GM18498 (cell line): ENCODE data around the gene CD101.

Experiments
- ATAC-seq: cut with Tn5 transposase; IDR thresholded peaks from one replicate; pipeline ENCODE4 v1.9.1; 2021; ENCODE audit warnings: mild to moderate bottlenecking, moderate library complexity; ENCODE audit not compliant: unreplicated experiment

CD101 gene

GRCh38 chr1:117049857-117050256 is 48.3 kb downstream of the CD101 start:
- no peak for ATAC-seq

GRCh38 chr1:117051224-117052064 is 49.9 kb downstream of the CD101 start:
- ATAC-seq: peak; percentile 90

GRCh38 chr1:117054068-117054467 is 52.5 kb downstream of the CD101 start:
- no peak for ATAC-seq

- no peak for ATAC-seq
These were observed 57.2 kb downstream of the CD101 start for GRCh38 chr1:117058810-117059209.

GRCh38 chr1:117059334-117059677 is 57.7 kb downstream of the CD101 start:
- ATAC-seq: peak; percentile 46

GRCh38 chr1:117059678-117060440 is 58.3 kb downstream of the CD101 start, which contains the start of gene TTF2:
TTF2 (plus strand) TSS chr1:117060326; CDS start chr1:117060347, 21 bp downstream.
- peak; percentile 93 for ATAC-seq

- ATAC-seq: peak; percentile 14
These were observed 59.1 kb downstream of the CD101 start for GRCh38 chr1:117060441-117061317.

- ATAC-seq: no peak
These were observed 60.4 kb downstream of the CD101 start for GRCh38 chr1:117061986-117062415.

- ATAC-seq: no peak
These were observed 64.8 kb downstream of the CD101 start for GRCh38 chr1:117066367-117066766.

GRCh38 chr1:117067533-117068370 is 66.2 kb downstream of the CD101 start:
- peak; percentile 84 for ATAC-seq

GRCh38 chr1:117068580-117068979 is 67.0 kb downstream of the CD101 start:
- no peak for ATAC-seq

GRCh38 chr1:117069220-117069844 is 67.8 kb downstream of the CD101 start:
- ATAC-seq: no peak

- ATAC-seq: no peak
These were observed 68.6 kb downstream of the CD101 start for GRCh38 chr1:117070124-117070523.

GRCh38 chr1:117076648-117077047 is 75.1 kb downstream of the CD101 start:
- no peak for ATAC-seq

- no peak for ATAC-seq
These were observed 75.7 kb downstream of the CD101 start for GRCh38 chr1:117077267-117077666.

GRCh38 chr1:117079737-117080136 is 78.2 kb downstream of the CD101 start:
- ATAC-seq: no peak

GRCh38 chr1:117084231-117084630 is 82.7 kb downstream of the CD101 start:
- no peak for ATAC-seq
